Panc1 (cell line): Measurements from ENCODE around the gene CMTM7. TPM values are rescaled to one million over a fixed set of nuclear protein-coding genes. Genes with fewer than 3 reads are reported as not detected.

Experiments used
- ATAC-seq: fragments of 200-7000 bp; cut with Tn5 transposase; 2 replicates; pipeline ENCODE4 v1.9.1; 2020; ENCODE audit warnings: mild to moderate bottlenecking, moderate library complexity
- BruUV-seq: library from RNA; stranded (reverse); fragments of 400-500 nt; replicated peaks from 2 replicates; lab custom pipeline; 2021; lab: Mats Ljungman, UMichigan
- CTCF ChIA-PET: fragments of 300-600 bp; sonication (Branson Sonifier 250); formaldehyde crosslinking; loops from one replicate; lab custom pipeline; 2022; ENCODE audit warnings: antibody characterized with exemption; lab: Charles Lee
- POLR2A ChIA-PET: fragments of 300-600 bp; sonication (Branson Sonifier 250); formaldehyde crosslinking; loops from one replicate; lab custom pipeline; 2022; ENCODE audit warnings: antibody characterized with exemption; lab: Charles Lee
- DNase-seq: peaks from one replicate; pipeline ENCODE4 v3.0.0-alpha.2; 2010; ENCODE audit warnings: low read depth, low spot score
- H3K27ac ChIP-seq: 2 replicates; pipeline ENCODE4 v1.5.1; 2011; ENCODE audit warnings: mild to moderate bottlenecking, low read length, inconsistent platforms
- H3K27me3 ChIP-seq: fragments of 200-500 bp; sonication (Bioruptor generic); 2 replicates; pipeline ENCODE4 v1.6.0; 2014; ENCODE audit warnings: low read length, inconsistent platforms; ENCODE audit not compliant: control insufficient read depth, insufficient read depth
- H3K36me3 ChIP-seq: fragments of 200-500 bp; sonication (Bioruptor generic); 2 replicates; pipeline ENCODE4 v1.5.1; 2014; ENCODE audit warnings: inconsistent platforms, mild to moderate bottlenecking, low read length, moderate library complexity; ENCODE audit not compliant: control insufficient read depth, insufficient read depth
- H3K4me1 ChIP-seq: 2 replicates; pipeline ENCODE4 v1.5.1; 2011; ENCODE audit warnings: inconsistent platforms, mild to moderate bottlenecking, low read length, moderate library complexity; ENCODE audit not compliant: control insufficient read depth, insufficient read depth
- H3K4me3 ChIP-seq, 2 experiments: 2 replicates each; pipeline ENCODE4 v1.5.1; 2011 to 2012; ENCODE audit warnings: low read depth in 2 of 2, low read length in 2 of 2, mild to moderate bottlenecking in 2 of 2, inconsistent platforms in 1 of 2, moderate library complexity in 1 of 2
- H3K9me3 ChIP-seq: fragments of 200-500 bp; sonication (Bioruptor generic); 2 replicates; pipeline ENCODE4 v1.5.1; 2014; ENCODE audit warnings: low read depth, mild to moderate bottlenecking, inconsistent platforms, low read length, moderate library complexity; ENCODE audit not compliant: control insufficient read depth, insufficient read depth
- POLR2AphosphoS5 ChIP-seq: IDR thresholded peaks from 2 replicates; pipeline ENCODE4 v1.6.1; 2012; ENCODE audit warnings: mild to moderate bottlenecking, low read depth, low read length, moderate library complexity
- SIN3A ChIP-seq: IDR thresholded peaks from 2 replicates; pipeline ENCODE4 v1.6.1; 2012; ENCODE audit warnings: low read depth, mild to moderate bottlenecking, low read length, moderate library complexity, borderline replicate concordance; ENCODE audit not compliant: insufficient read depth
- TCF7L2 ChIP-seq: IDR thresholded peaks from 2 replicates; pipeline ENCODE4 v1.6.1; 2011; ENCODE audit warnings: mild to moderate bottlenecking, low read depth, low read length, inconsistent platforms
- in situ Hi-C: cut with HindIII; loops from 2 replicates; pipeline ENCODE4 v1.10.0; 2016; ENCODE audit warnings: low sequenced_read_pairs, low pct_unique_long_range_greater_than_20kb
- intact Hi-C: fragments of 100-400 bp; cut with micrococcal nuclease; formaldehyde crosslinking; loops from one replicate; pipeline ENCODE4 v1.10.0; 2022; ENCODE audit not compliant: unreplicated experiment
- total RNA-seq: library from RNA; stranded (reverse); gene quantifications from one replicate; pipeline ENCODE4 v1.2.1, GENCODE V29; 2021; ENCODE audit not compliant: unreplicated experiment
- TF ChIP-seq, protein P1 (sequence below), 2 experiments: IDR thresholded peaks; 2 replicates each; pipeline ENCODE4 v1.6.1; 2011 to 2012; ENCODE audit warnings: low read depth in 2 of 2, control low read depth in 1 of 2, low read length in 1 of 2, mild to moderate bottlenecking in 1 of 2, moderate library complexity in 1 of 2; ENCODE audit not compliant: insufficient read depth in 1 of 2
- TF ChIP-seq, protein P2 (sequence below): fragments of 450-650 bp; IDR thresholded peaks from 2 replicates; pipeline ENCODE4 v1.5.1; 2017; ENCODE audit warnings: mild to moderate bottlenecking

CMTM7 gene
- total RNA-seq, 1 experiment from 2014 or later, result 43.5 TPM

DNA sequence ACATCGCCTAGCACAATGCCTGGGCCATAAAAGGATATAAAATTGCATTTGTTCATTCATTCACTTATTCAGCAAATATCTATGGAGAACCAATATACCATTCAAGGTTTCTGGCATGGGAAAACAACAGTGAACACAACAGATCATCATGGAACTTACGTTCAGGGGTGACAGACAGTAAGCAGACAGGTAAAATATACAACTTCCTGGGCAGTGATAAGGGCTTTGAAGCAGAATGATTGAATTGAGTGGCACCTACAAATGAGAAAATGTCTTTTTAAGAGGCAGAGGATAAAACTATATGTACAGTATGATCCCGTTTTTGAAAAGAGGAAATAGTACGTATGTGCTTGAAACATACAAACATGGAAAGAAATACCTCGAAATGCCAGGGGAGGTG lies 39.2 kb downstream of the CMTM7 start:
- Histone ChIP-seq H3K36me3 (no peaks in the 10 kb centered on the region), H3K4me1 (peaks cover 7% of the 10 kb centered on the region), H3K27ac (no peak overlapping the region), H3K4me3 (no peak overlapping the region), H3K9me3 (no peaks in the 10 kb centered on the region), H3K27me3 (no peaks in the 10 kb centered on the region)
- DNase-seq (no peak), ATAC-seq (no peak)
- TF ChIP-seq TCF7L2 (no peak), SIN3A (no peak), POLR2AphosphoS5 (no peak)
- TF ChIP-seq, protein P1, sequence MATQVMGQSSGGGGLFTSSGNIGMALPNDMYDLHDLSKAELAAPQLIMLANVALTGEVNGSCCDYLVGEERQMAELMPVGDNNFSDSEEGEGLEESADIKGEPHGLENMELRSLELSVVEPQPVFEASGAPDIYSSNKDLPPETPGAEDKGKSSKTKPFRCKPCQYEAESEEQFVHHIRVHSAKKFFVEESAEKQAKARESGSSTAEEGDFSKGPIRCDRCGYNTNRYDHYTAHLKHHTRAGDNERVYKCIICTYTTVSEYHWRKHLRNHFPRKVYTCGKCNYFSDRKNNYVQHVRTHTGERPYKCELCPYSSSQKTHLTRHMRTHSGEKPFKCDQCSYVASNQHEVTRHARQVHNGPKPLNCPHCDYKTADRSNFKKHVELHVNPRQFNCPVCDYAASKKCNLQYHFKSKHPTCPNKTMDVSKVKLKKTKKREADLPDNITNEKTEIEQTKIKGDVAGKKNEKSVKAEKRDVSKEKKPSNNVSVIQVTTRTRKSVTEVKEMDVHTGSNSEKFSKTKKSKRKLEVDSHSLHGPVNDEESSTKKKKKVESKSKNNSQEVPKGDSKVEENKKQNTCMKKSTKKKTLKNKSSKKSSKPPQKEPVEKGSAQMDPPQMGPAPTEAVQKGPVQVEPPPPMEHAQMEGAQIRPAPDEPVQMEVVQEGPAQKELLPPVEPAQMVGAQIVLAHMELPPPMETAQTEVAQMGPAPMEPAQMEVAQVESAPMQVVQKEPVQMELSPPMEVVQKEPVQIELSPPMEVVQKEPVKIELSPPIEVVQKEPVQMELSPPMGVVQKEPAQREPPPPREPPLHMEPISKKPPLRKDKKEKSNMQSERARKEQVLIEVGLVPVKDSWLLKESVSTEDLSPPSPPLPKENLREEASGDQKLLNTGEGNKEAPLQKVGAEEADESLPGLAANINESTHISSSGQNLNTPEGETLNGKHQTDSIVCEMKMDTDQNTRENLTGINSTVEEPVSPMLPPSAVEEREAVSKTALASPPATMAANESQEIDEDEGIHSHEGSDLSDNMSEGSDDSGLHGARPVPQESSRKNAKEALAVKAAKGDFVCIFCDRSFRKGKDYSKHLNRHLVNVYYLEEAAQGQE (IDR thresholded peaks at IDR 0.05; ENCODE audit: insufficient read depth in 1 of 2, low read depth in 2 of 2, low read length in 1 of 2), result no peak
- TF ChIP-seq, protein P2, sequence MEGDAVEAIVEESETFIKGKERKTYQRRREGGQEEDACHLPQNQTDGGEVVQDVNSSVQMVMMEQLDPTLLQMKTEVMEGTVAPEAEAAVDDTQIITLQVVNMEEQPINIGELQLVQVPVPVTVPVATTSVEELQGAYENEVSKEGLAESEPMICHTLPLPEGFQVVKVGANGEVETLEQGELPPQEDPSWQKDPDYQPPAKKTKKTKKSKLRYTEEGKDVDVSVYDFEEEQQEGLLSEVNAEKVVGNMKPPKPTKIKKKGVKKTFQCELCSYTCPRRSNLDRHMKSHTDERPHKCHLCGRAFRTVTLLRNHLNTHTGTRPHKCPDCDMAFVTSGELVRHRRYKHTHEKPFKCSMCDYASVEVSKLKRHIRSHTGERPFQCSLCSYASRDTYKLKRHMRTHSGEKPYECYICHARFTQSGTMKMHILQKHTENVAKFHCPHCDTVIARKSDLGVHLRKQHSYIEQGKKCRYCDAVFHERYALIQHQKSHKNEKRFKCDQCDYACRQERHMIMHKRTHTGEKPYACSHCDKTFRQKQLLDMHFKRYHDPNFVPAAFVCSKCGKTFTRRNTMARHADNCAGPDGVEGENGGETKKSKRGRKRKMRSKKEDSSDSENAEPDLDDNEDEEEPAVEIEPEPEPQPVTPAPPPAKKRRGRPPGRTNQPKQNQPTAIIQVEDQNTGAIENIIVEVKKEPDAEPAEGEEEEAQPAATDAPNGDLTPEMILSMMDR, result no peak
- CTCF ChIA-PET, result no interaction called here
- POLR2A ChIA-PET, result no interaction called here
- intact Hi-C loops, result no loop called here
- in situ Hi-C loops, result no loop called here
- TSS peak; percentile 39 for BruUV-seq

DNA sequence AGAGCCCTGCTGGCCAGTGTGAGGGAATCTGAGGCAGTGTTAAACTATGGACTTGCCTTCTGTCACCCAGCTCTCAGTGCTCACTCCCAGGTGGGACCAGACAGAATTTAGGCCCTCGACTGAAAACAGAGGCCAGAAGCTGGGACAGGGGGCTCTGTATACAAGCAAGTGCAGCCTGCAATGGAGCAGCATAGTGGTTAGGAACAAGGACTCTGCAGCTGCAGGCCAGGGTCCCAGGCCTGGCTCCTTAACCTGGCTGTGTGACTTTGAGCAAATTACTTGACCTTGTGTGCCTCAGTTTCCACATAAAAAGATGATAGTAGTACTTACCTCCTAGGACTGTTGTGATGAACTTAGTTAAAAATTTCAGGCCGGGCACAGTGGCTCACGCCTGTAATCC lies 39.8 kb downstream of the CMTM7 start:
- BruUV-seq, result no TSS peak
- TF ChIP-seq POLR2AphosphoS5 (no peak), SIN3A (no peak)
- TF ChIP-seq, protein P1 (IDR thresholded peaks at IDR 0.05; ENCODE audit: insufficient read depth in 1 of 2, low read depth in 2 of 2, low read length in 1 of 2), result no peak

More for the DNA sequence above, 39.8 kb downstream of the CMTM7 start:
- intact Hi-C loops, result no loop called here
- ChIA-PET CTCF (no interaction called here), POLR2A (interaction anchor here (0.6 kb wide), 1 partner anchor 326 kb away, joined by 8 read pairs; no protein-coding TSS in a partner anchor)
- DNase-seq (no peak), ATAC-seq (no peak)
- Histone ChIP-seq H3K4me3 (no peak overlapping the region), H3K27ac (no peak overlapping the region), H3K27me3 (no peaks in the 10 kb centered on the region), H3K9me3 (no peaks in the 10 kb centered on the region), H3K4me1 (peaks cover 7% of the 10 kb centered on the region), H3K36me3 (no peaks in the 10 kb centered on the region)
- in situ Hi-C loops, result no loop called here
